HCT116 (cell line): ENCODE results near the gene VEPH1. TPM values are rescaled to one million over a fixed set of nuclear protein-coding genes. Genes with fewer than 3 reads are reported as not detected.

Source experiments
- ATAC-seq: fragments of 200-7000 bp; cut with Tn5 transposase; 2 replicates; pipeline ENCODE4 v1.9.1; 2020; ENCODE audit warnings: mild to moderate bottlenecking, moderate library complexity
- BruUV-seq: library from RNA; stranded (reverse); fragments of 400-500 nt; replicated peaks from 2 replicates; lab custom pipeline; 2021; lab: Mats Ljungman, UMichigan
- CTCF ChIA-PET: fragments of 300-600 bp; sonication (Branson Sonifier 250); formaldehyde crosslinking; loops from one replicate; lab custom pipeline; 2021; ENCODE audit warnings: antibody characterized with exemption; lab: Charles Lee
- POLR2A ChIA-PET: fragments of 300-600, 350-600 bp; sonication (Branson Sonifier 250); formaldehyde crosslinking; loops from one replicate; lab custom pipeline; 2021; ENCODE audit warnings: antibody characterized with exemption; lab: Charles Lee
- RAD21 ChIA-PET, 2 experiments: fragments of 300-600 bp; sonication (Branson Sonifier 250); formaldehyde crosslinking; loops; one replicate each; lab custom pipeline; 2023; ENCODE audit warnings: low total read pairs in 2 of 2; ENCODE audit not compliant: uncharacterized antibody in 2 of 2, unreplicated experiment in 2 of 2, low non-redundant PET in 1 of 2; lab: Charles Lee
- DNase-seq: peaks from one replicate; pipeline ENCODE4 v3.0.0-alpha.2; 2010; ENCODE audit warnings: low read depth, low spot score
- H2AFZ ChIP-seq: fragments of 200-600 bp; shearing (Covaris generic), sonication (generic); 2 replicates; pipeline ENCODE4 v1.6.1; 2017; ENCODE audit warnings: low read depth, mixed run types, mixed read lengths, antibody characterized with exemption, low read length; ENCODE audit not compliant: poor library complexity, severe bottlenecking
- H3K27ac ChIP-seq: 2 replicates; pipeline ENCODE4 v1.5.1; 2012; ENCODE audit warnings: low read depth, low read length
- H3K27me3 ChIP-seq: fragments of 200-600 bp; sonication (generic); 2 replicates; pipeline ENCODE4 v1.6.1; 2016; ENCODE audit warnings: mixed run types, low read length, mixed read lengths; ENCODE audit not compliant: insufficient read depth
- H3K36me3 ChIP-seq, 2 experiments: fragments of 200-500 bp in 1 of 2; fragments of 200-600 bp in 1 of 2; sonication (Bioruptor generic) in 1 of 2; sonication (generic) in 1 of 2; 2 replicates each; pipeline versions ENCODE4 v1.5.1 to v1.6.1; 2014 to 2016; ENCODE audit warnings: low read length in 2 of 2, inconsistent platforms in 1 of 2, mixed read lengths in 1 of 2, mixed run types in 1 of 2; ENCODE audit not compliant: insufficient read depth in 2 of 2, control insufficient read depth in 1 of 2
- H3K4me1 ChIP-seq, 2 experiments: fragments of 200-600 bp in 1 of 2; sonication (generic) in 1 of 2; 2 replicates each; pipeline versions ENCODE4 v1.5.1 to v1.6.1; 2012 to 2017; ENCODE audit warnings: low read length in 2 of 2, inconsistent platforms in 1 of 2, mild to moderate bottlenecking in 1 of 2, mixed read lengths in 1 of 2, mixed run types in 1 of 2, moderate library complexity in 1 of 2; ENCODE audit not compliant: insufficient read depth in 2 of 2, control insufficient read depth in 1 of 2
- H3K4me2 ChIP-seq: fragments of 200-600 bp; sonication (generic); 2 replicates; pipeline ENCODE4 v1.6.1; 2017; ENCODE audit warnings: mixed run types, low read length, mixed read lengths
- H3K4me3 ChIP-seq, 2 experiments: fragments of 200-600 bp in 1 of 2; sonication (generic) in 1 of 2; replicated peaks in 1 of 2; 2 replicates each; pipeline ENCODE4 v1.5.1; 2011 to 2016; ENCODE audit warnings: low read length in 2 of 2, control low read depth in 1 of 2, low read depth in 1 of 2, mild to moderate bottlenecking in 1 of 2, mixed read lengths in 1 of 2, mixed run types in 1 of 2
- H3K79me2 ChIP-seq: fragments of 200-600 bp; sonication (generic); 2 replicates; pipeline ENCODE4 v1.6.1; 2017; ENCODE audit warnings: mild to moderate bottlenecking, mixed run types, low read length, moderate library complexity, mixed read lengths; ENCODE audit not compliant: insufficient read depth
- H3K9ac ChIP-seq: fragments of 200-600 bp; sonication (generic); 2 replicates; pipeline ENCODE4 v1.6.1; 2016; ENCODE audit warnings: low read length, mixed read lengths
- H3K9me2 ChIP-seq: fragments of 200-600 bp; sonication (generic), shearing (Covaris generic); 2 replicates; pipeline ENCODE4 v1.6.1; 2017; ENCODE audit warnings: mixed run types, mild to moderate bottlenecking, moderate library complexity; ENCODE audit not compliant: insufficient read depth
- H3K9me3 ChIP-seq, 2 experiments: fragments of 200-500 bp in 1 of 2; fragments of 200-600 bp in 1 of 2; sonication (Bioruptor generic) in 1 of 2; sonication (generic) in 1 of 2; 2 replicates each; pipeline ENCODE4 v1.6.1; 2014 to 2017; ENCODE audit warnings: low read length in 2 of 2, mixed read lengths in 2 of 2, inconsistent platforms in 1 of 2, low read depth in 1 of 2, mild to moderate bottlenecking in 1 of 2, mixed run types in 1 of 2, moderate library complexity in 1 of 2; ENCODE audit not compliant: control insufficient read depth in 1 of 2, insufficient read depth in 1 of 2
- H4K20me1 ChIP-seq: fragments of 200-600 bp; sonication (generic), shearing (Covaris generic); 2 replicates; pipeline ENCODE4 v1.6.1; 2017; ENCODE audit warnings: mixed run types, mild to moderate bottlenecking, moderate library complexity; ENCODE audit not compliant: insufficient read depth
- ELF1 ChIP-seq: IDR thresholded peaks from 2 replicates; pipeline ENCODE4 v1.6.1; 2012; ENCODE audit warnings: low read depth, borderline replicate concordance
- JUND ChIP-seq: IDR thresholded peaks from 2 replicates; pipeline ENCODE4 v1.6.1; 2012
- POLR2A ChIP-seq: IDR thresholded peaks from 2 replicates; pipeline ENCODE4 v1.7.0; 2011; ENCODE audit warnings: borderline replicate concordance; ENCODE audit not compliant: insufficient read depth, insufficient read length; ENCODE audit errors: extremely low read depth
- intact Hi-C: fragments of 100-400 bp; cut with micrococcal nuclease; formaldehyde crosslinking; loops from 2 replicates; pipeline ENCODE4 v1.10.0; 2022
- total RNA-seq: library from RNA; stranded (reverse); gene quantifications from one replicate; pipeline ENCODE4 v1.2.1, GENCODE V29; 2021; ENCODE audit not compliant: unreplicated experiment
- TF ChIP-seq, protein P1 (sequence below), 3 experiments: fragments of 200-600 bp in 1 of 3; sonication (generic) in 1 of 3; IDR thresholded peaks in 2 of 3; conservative IDR thresholded peaks in 1 of 3; 2 replicates each; pipeline ENCODE4 v1.5.1; 2012 to 2017; ENCODE audit warnings: low read depth in 2 of 3, low read length in 2 of 3, antibody characterized with exemption in 1 of 3, borderline replicate concordance in 1 of 3, control low read depth in 1 of 3, mild to moderate bottlenecking in 1 of 3, mixed read lengths in 1 of 3, mixed run types in 1 of 3, moderate library complexity in 1 of 3; ENCODE audit not compliant: insufficient read depth in 1 of 3
- TF ChIP-seq, protein P2 (sequence below): IDR thresholded peaks from 2 replicates; pipeline ENCODE4 v1.6.1; 2012

VEPH1 gene
- total RNA-seq, 1 experiment from 2014 or later: 4.9 TPM

DNA sequence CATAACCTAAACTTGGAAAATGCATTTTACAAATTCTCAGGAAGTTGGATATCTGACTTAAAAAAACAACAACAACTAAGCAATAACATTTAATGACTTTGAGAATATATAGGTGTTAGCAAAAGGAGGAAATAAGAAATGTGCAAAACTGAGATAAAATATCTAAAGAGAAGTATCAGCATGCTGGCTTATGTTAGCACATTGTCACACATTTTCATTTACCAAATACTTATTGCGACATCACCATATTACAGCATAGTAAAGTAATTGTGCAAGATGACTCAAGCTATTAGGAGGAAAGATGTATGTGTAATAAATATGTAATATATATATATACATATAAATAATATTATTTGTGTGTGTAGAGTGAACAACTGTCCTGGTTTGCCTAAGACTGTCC is 57.4 kb downstream of the VEPH1 start:
- Histone ChIP-seq H2AFZ (no peak overlapping the region), H3K4me2 (no peak overlapping the region), H3K4me1 (no peaks in the 10 kb centered on the region), H3K36me3 (no peaks in the 10 kb centered on the region), H3K9me3 (no peaks in the 10 kb centered on the region), H3K79me2 (no peaks in the 10 kb centered on the region), H3K27ac (no peak overlapping the region), H3K9me2 (no peaks in the 10 kb centered on the region), H3K27me3 (no peaks in the 10 kb centered on the region), H4K20me1 (no peaks in the 10 kb centered on the region), H3K9ac (no peak overlapping the region), H3K4me3 (no peak overlapping the region)
- ChIA-PET POLR2A (no interaction called here), CTCF (no interaction called here), RAD21 (no interaction called here)
- intact Hi-C loops: no loop called here
- BruUV-seq: no TSS peak
- no peak for ATAC-seq
- DNase-seq: no peak
- TF ChIP-seq ELF1 (no peak), POLR2A (no peak)

DNA sequence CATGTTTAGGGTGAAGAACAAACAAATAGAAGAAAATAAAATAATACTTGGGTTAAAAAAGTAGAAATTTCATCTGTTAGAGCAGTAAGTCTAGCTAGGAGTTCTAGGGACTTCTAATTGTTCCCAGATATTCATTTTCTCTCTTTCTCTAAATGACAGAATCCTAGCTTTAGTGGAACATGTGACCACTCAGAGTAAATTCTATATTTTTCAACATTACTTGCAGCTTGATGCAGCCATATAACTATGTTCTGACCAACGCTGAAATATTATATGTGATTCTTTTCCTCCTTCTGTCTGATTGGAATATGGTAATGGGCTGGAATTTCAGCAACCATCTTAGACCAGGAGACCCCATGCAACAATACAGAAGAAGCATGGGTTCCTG is 58.4 kb downstream of the VEPH1 start:
- H2AFZ ChIP-seq: no peak overlapping the region
- intact Hi-C loops: no loop called here
- no peak for DNase-seq
- H3K9me2 ChIP-seq: no peaks in the 10 kb centered on the region
- ChIA-PET RAD21 (no interaction called here), POLR2A (no interaction called here), CTCF (no interaction called here)
- BruUV-seq: no TSS peak
- H3K9ac ChIP-seq: no peak overlapping the region
- H3K4me1 ChIP-seq: no peaks in the 10 kb centered on the region
- no peaks in the 10 kb centered on the region for H3K27me3 ChIP-seq
- H4K20me1 ChIP-seq: no peaks in the 10 kb centered on the region
- no peak overlapping the region for H3K27ac ChIP-seq
- TF ChIP-seq, protein P1, sequence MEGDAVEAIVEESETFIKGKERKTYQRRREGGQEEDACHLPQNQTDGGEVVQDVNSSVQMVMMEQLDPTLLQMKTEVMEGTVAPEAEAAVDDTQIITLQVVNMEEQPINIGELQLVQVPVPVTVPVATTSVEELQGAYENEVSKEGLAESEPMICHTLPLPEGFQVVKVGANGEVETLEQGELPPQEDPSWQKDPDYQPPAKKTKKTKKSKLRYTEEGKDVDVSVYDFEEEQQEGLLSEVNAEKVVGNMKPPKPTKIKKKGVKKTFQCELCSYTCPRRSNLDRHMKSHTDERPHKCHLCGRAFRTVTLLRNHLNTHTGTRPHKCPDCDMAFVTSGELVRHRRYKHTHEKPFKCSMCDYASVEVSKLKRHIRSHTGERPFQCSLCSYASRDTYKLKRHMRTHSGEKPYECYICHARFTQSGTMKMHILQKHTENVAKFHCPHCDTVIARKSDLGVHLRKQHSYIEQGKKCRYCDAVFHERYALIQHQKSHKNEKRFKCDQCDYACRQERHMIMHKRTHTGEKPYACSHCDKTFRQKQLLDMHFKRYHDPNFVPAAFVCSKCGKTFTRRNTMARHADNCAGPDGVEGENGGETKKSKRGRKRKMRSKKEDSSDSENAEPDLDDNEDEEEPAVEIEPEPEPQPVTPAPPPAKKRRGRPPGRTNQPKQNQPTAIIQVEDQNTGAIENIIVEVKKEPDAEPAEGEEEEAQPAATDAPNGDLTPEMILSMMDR (IDR thresholded peaks at IDR 0.05 in 2 of 3, conservative IDR thresholded peaks at IDR 0.05 in 1 of 3; ENCODE audit: borderline replicate concordance in 1 of 3, insufficient read depth in 1 of 3, low read depth in 2 of 3, low read length in 2 of 3): no peak
- TF ChIP-seq ELF1 (no peak), JUND (no peak), POLR2A (no peak)
- TF ChIP-seq, protein P2, sequence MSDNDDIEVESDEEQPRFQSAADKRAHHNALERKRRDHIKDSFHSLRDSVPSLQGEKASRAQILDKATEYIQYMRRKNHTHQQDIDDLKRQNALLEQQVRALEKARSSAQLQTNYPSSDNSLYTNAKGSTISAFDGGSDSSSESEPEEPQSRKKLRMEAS: no peak
- no peaks in the 10 kb centered on the region for H3K79me2 ChIP-seq
- H3K4me3 ChIP-seq: no peak overlapping the region
- no peak overlapping the region for H3K4me2 ChIP-seq
- no peak for ATAC-seq
- no peaks in the 10 kb centered on the region for H3K36me3 ChIP-seq
- H3K9me3 ChIP-seq: no peaks in the 10 kb centered on the region
